ENCODE data around the gene GRIK5. TPM values are rescaled to one million over a fixed set of nuclear protein-coding genes. Genes with fewer than 3 reads are reported as not detected.
A peak's percentile ranks its signal among the peaks of the same experiment; 100 is the strongest.

The GRIK5 gene
- polyA plus RNA-seq, 1 donor from 2014 or later = 22.4 TPM

- Histone ChIP-seq H3K27me3 (ENCODE audit: insufficient read depth, low read depth, low read length) (no peaks in the 10 kb centered on the region), H2AFZ (ENCODE audit: low read depth, low read length) (no peak overlapping the region), H3K4me3 (ENCODE audit: low read length) (peak overlapping the region; percentile 90), H3K27ac (ENCODE audit: low read length) (peak overlapping the region; percentile 92), H4K20me1 (ENCODE audit: insufficient read depth) (no peaks in the 10 kb centered on the region), H3K36me3 (ENCODE audit: insufficient read depth, low read length) (no peaks in the 10 kb centered on the region), H3K9ac (ENCODE audit: low read length) (peak overlapping the region; percentile 96), H3K4me2 (ENCODE audit: low read length) (peak overlapping the region; percentile 88), H3K79me2 (replicated peaks; ENCODE audit: insufficient read depth, low read length) (peaks cover 58% of the 10 kb centered on the region), H3K9me2 (ENCODE audit: insufficient read depth, low read length) (no peaks in the 10 kb centered on the region), H3K9me3 (ENCODE audit: low read length) (no peaks in the 10 kb centered on the region), H3F3A (ENCODE audit: insufficient read depth, low read length, poor library complexity, severe bottlenecking) (peaks cover 3% of the 10 kb centered on the region)
- no peak for TF ChIP-seq REST (IDR thresholded peaks at IDR 0.05; ENCODE audit: borderline replicate concordance)
Observed at GRCh38 chr19:42068361-42068755, 1.6 kb downstream of the GRIK5 start.

DNA sequence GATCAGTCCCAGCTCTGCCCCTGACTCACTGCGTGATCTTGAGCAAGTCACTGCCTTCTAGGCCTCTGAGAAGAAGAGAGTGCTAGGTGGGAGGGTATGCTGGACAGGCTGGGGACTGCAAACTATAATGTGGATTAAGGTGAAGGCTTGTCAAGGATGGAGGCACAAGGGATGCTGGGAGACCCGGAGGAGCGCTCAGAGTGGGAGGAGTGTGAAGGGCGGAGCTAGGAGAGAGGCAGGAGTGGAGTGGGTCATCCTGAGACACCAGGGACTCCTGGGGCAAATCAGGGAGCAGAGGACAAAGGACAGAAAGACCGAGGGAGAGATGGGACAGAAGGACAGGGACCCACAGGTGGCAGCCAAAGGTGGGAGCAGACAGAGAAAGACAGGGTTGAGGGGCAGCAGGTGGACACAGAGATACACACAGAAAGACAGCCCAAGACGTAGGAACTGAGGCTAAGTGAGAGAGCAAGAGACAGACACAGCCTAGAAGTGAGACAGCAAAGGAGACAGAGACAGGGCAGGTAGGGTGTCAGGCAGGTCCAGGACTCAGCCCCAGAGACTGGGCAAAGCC is 2.6 kb downstream of the GRIK5 start:
- no peaks in the 10 kb centered on the region for H3K36me3 ChIP-seq (ENCODE audit: insufficient read depth, low read length)
- H3K4me3 ChIP-seq (ENCODE audit: low read length) = peak overlapping the region; percentile 90
- H4K20me1 ChIP-seq (ENCODE audit: insufficient read depth) = no peaks in the 10 kb centered on the region
- TF ChIP-seq EZH2 (IDR thresholded peaks at IDR 0.05; ENCODE audit: borderline replicate concordance, insufficient read depth, low read length, poor library complexity, severe bottlenecking) = no peak
- no peak for TF ChIP-seq SMC3 (conservative IDR thresholded peaks at IDR 0.05; ENCODE audit: poor library complexity)
- H3F3A ChIP-seq (ENCODE audit: insufficient read depth, low read length, poor library complexity, severe bottlenecking) = peaks cover 3% of the 10 kb centered on the region
- H3K27me3 ChIP-seq (ENCODE audit: insufficient read depth, low read depth, low read length) = no peaks in the 10 kb centered on the region
- H3K4me2 ChIP-seq (ENCODE audit: low read length) = peak overlapping the region; percentile 88
- H3K9me2 ChIP-seq (ENCODE audit: insufficient read depth, low read length) = no peaks in the 10 kb centered on the region
- peaks cover 58% of the 10 kb centered on the region for H3K79me2 ChIP-seq (replicated peaks; ENCODE audit: insufficient read depth, low read length)
- H3K9me3 ChIP-seq (ENCODE audit: low read length) = no peaks in the 10 kb centered on the region
- peak overlapping the region; percentile 96 for H3K9ac ChIP-seq (ENCODE audit: low read length)
- no peak overlapping the region for H2AFZ ChIP-seq (ENCODE audit: low read depth, low read length)
- peak overlapping the region; percentile 92 for H3K27ac ChIP-seq (ENCODE audit: low read length)

DNA sequence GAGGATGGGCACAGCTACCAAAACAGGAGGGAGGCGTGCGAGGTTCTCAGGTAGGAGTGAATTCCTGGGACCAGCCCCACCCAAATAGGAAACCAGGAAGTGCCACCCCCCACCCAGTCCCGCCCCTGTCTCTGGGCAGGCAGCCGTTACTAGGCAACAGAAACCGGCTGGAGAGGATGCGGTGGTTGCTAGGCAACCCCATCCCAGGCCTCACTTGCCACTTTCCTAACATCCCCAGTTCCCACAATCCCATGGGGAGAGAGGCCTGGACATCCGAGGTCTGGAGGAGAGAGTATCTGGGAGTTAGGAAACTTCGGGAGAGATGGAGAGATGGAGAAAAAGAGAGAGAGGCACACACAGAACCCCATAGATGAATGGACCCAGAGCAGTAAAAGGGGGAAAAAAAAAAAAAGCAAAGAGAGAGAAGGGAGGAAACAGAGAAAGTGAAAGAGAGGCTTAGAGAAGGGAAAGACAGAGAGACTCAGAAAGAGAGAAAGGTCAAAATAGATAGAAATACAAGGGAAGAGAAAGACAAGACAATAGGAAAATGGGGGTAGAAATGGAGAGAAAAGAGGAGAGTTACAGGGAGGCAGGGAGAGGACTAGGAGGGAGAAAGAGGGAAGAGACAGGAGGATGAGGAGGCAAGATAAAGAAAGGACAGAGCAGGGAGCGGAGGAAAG is 3.8 kb downstream of the GRIK5 start:
- Histone ChIP-seq H3K36me3 (ENCODE audit: insufficient read depth, low read length) (no peaks in the 10 kb centered on the region), H3F3A (ENCODE audit: insufficient read depth, low read length, poor library complexity, severe bottlenecking) (peaks cover 3% of the 10 kb centered on the region), H3K4me3 (ENCODE audit: low read length) (peak overlapping the region; percentile 90), H2AFZ (ENCODE audit: low read depth, low read length) (no peak overlapping the region), H3K4me2 (ENCODE audit: low read length) (peak overlapping the region; percentile 68), H4K20me1 (ENCODE audit: insufficient read depth) (no peaks in the 10 kb centered on the region), H3K9me2 (ENCODE audit: insufficient read depth, low read length) (no peaks in the 10 kb centered on the region), H3K27ac (ENCODE audit: low read length) (peak overlapping the region; percentile 92), H3K27me3 (ENCODE audit: insufficient read depth, low read depth, low read length) (no peaks in the 10 kb centered on the region), H3K79me2 (replicated peaks; ENCODE audit: insufficient read depth, low read length) (peaks cover 58% of the 10 kb centered on the region), H3K9ac (ENCODE audit: low read length) (peak overlapping the region; percentile 96), H3K9me3 (ENCODE audit: low read length) (no peaks in the 10 kb centered on the region)
- TF ChIP-seq RAD21 (conservative IDR thresholded peaks at IDR 0.05) (no peak), EZH2 (IDR thresholded peaks at IDR 0.05; ENCODE audit: borderline replicate concordance, insufficient read depth, low read length, poor library complexity, severe bottlenecking) (no peak), TAF1 (IDR thresholded peaks at IDR 0.05; ENCODE audit: low read depth) (no peak), REST (IDR thresholded peaks at IDR 0.05; ENCODE audit: borderline replicate concordance) (peak; percentile 72), SMC3 (conservative IDR thresholded peaks at IDR 0.05; ENCODE audit: poor library complexity) (no peak), EP300 (conservative IDR thresholded peaks at IDR 0.05; ENCODE audit: poor library complexity, severe bottlenecking) (no peak), MXI1 (conservative IDR thresholded peaks at IDR 0.05; ENCODE audit: poor library complexity, severe bottlenecking) (no peak), POLR2AphosphoS5 (IDR thresholded peaks at IDR 0.05) (peak; percentile 13)
- TF ChIP-seq, protein P1, sequence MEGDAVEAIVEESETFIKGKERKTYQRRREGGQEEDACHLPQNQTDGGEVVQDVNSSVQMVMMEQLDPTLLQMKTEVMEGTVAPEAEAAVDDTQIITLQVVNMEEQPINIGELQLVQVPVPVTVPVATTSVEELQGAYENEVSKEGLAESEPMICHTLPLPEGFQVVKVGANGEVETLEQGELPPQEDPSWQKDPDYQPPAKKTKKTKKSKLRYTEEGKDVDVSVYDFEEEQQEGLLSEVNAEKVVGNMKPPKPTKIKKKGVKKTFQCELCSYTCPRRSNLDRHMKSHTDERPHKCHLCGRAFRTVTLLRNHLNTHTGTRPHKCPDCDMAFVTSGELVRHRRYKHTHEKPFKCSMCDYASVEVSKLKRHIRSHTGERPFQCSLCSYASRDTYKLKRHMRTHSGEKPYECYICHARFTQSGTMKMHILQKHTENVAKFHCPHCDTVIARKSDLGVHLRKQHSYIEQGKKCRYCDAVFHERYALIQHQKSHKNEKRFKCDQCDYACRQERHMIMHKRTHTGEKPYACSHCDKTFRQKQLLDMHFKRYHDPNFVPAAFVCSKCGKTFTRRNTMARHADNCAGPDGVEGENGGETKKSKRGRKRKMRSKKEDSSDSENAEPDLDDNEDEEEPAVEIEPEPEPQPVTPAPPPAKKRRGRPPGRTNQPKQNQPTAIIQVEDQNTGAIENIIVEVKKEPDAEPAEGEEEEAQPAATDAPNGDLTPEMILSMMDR (IDR thresholded peaks at IDR 0.05; ENCODE audit: poor library complexity, severe bottlenecking) = no peak
